C4-2B (cell line): ENCODE measurements around the gene EPB41L3.

Experiments
- H3K27ac ChIP-seq: fragments of 450-650 bp; 2 replicates; pipeline ENCODE4 v1.5.1; 2017
- ZFX ChIP-seq: fragments of 450-650 bp; IDR thresholded peaks from 2 replicates; pipeline ENCODE4 v1.6.1; 2017
- TF ChIP-seq, protein P1 (sequence below): fragments of 450-650 bp; conservative IDR thresholded peaks from 2 replicates; pipeline ENCODE4 v1.5.1; 2017; ENCODE audit warnings: mild to moderate bottlenecking

EPB41L3 gene

DNA sequence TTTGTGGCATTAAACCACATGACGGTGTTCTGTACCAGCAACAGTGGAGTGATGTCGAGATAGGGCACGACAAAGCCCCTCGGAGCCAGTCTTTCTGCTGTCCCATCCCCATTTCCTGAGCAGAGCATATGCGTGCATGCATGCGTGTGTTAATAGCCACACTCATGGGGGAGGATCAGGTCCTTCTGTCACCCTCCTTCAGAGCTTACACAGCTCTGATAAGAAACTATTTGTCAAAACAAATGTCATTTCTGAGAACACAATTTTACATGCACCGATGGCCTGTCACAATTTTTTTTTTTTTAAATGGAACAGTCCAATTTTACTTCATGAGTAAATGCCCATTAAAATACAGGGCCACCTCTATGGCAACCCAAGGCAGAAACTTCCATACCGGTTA is 152.4 kb downstream of the EPB41L3 start:
- TF ChIP-seq, protein P1, sequence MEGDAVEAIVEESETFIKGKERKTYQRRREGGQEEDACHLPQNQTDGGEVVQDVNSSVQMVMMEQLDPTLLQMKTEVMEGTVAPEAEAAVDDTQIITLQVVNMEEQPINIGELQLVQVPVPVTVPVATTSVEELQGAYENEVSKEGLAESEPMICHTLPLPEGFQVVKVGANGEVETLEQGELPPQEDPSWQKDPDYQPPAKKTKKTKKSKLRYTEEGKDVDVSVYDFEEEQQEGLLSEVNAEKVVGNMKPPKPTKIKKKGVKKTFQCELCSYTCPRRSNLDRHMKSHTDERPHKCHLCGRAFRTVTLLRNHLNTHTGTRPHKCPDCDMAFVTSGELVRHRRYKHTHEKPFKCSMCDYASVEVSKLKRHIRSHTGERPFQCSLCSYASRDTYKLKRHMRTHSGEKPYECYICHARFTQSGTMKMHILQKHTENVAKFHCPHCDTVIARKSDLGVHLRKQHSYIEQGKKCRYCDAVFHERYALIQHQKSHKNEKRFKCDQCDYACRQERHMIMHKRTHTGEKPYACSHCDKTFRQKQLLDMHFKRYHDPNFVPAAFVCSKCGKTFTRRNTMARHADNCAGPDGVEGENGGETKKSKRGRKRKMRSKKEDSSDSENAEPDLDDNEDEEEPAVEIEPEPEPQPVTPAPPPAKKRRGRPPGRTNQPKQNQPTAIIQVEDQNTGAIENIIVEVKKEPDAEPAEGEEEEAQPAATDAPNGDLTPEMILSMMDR: no peak
- TF ChIP-seq ZFX: no peak
- H3K27ac ChIP-seq: no peak overlapping the region

DNA sequence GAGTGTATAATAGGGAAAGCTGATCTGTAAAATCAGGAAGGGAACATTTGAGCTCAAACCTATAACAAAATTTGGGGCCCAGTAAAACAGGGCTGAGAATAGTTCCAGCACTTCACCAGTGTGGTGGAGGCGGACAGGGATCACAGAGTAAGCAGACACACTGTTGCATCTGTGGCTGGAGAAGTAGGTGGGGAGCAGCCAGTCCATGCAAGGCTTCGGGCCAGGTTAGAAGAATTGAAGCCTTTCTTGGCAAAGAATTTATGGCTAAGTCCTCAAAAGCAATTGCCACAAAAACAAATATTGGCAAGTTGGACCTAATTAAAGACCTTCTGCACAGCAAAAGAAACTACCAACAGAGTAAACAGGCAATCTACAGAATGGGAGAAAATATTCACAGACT is 154.4 kb downstream of the EPB41L3 start:
- TF ChIP-seq, protein P1: no peak
- TF ChIP-seq ZFX: no peak
- H3K27ac ChIP-seq: no peak overlapping the region

DNA sequence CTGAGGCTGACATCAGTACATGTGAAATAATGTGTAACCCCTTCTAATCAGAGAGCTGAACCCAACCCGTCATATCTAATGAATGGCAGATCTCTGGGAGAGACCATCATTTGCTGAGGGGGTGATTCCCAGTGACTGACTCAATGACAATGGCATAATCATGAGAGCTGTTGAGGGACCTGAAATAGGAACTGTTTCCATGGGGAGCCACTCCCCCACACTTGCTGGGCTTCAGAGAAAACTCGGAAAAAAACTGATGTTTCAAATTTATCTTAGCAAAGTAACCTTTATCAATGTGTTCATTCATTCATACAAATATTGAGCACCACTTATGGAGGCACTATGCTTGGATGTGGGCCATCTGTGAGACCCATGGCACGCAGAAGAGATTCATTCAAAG is 154.9 kb downstream of the EPB41L3 start:
- H3K27ac ChIP-seq: no peak overlapping the region

DNA sequence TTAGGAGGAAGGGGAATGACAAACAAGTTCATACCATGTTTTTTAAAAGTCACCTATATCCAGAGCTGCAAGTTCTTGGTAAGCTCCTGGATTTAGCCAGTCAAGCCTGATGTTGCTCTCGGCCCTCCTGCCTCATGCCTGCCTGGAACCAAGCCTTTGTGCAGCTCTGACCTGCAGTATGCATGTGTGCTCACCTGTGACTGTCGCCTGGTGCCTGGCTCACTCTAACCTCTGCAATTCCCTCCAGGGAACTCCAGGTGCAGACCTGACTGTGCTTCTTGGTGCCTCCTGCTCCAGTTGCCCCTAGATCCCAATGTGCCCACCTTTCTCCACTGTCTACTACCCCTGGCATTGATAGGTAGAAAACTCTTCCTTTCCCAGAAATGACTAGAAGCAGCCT is 163.2 kb downstream of the EPB41L3 start:
- no peak overlapping the region for H3K27ac ChIP-seq
- no peak for TF ChIP-seq ZFX
- TF ChIP-seq, protein P1: no peak

More for the DNA sequence above, 154.9 kb downstream of the EPB41L3 start:
- TF ChIP-seq, protein P1: no peak
- TF ChIP-seq ZFX: no peak

DNA sequence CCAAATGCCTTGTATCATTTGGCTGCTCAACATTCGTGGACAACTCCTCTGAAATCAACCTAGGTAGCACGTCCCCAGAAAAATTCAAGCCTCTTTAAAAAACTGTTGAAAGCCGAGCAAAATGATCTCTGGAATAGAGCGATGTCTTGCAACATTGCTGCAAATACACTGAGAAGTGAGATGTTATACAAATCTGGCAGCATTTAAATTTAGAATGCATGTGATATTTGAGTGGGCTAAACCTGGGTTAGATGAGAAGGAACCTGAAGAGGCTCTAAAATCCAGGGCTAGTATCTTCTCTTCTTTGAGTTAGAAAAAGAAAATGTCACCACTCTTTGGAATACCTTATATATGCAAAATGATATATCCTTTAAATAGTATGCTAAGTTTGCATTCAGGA is 166.8 kb downstream of the EPB41L3 start:
- H3K27ac ChIP-seq: no peak overlapping the region
- TF ChIP-seq ZFX: no peak
- TF ChIP-seq, protein P1: no peak

DNA sequence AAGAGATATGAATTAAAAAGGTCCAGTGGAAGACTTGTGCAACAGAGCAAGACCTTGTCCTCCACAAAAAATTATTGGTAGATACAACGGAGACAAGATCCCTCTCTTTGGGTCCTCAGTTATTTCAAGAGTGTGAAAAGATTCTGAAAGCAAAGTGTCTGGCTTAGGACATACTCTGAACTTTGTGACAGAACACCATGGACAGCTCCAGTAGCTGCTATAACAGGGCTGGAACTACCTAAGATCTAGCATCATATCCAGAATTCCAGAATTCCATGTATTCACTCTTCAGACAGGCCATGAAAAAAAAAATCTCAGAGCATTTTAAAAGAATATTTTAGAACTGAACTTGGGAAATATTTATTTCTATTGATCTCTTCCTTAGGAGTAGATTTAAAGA is 173.5 kb downstream of the EPB41L3 start:
- no peak for TF ChIP-seq ZFX
- TF ChIP-seq, protein P1: no peak
- no peak overlapping the region for H3K27ac ChIP-seq

DNA sequence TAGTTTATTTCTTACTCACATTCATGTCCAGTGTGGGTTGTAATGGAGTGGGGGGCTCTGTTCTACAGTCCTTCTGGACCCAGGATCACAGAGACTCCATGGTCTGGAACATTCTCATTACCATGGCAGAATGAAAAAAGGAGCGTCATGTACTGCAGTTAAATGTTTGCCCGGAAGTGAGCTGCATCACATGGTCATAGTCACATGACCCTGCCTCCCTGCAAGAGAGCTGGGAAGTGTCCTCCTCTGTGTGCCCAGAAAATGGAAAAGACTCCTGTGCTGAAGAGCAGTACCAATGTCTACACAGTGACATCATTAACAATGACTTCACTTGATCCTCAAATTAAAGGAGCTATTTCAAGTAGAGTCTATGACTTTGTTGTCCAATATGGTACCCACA is 174.3 kb downstream of the EPB41L3 start:
- TF ChIP-seq ZFX: no peak
- TF ChIP-seq, protein P1: no peak
- no peak overlapping the region for H3K27ac ChIP-seq
